ENCODE measurements around the gene COPS6.

COPS6 gene

GRCh38 chr7:100088621-100089457 is at the start of gene COPS6:
TSS of gene COPS6 (plus strand) at chr7:100088969. CDS start at chr7:100088991, 22 bp downstream.
- FAIRE-seq: no peak
- DNase-seq (ENCODE audit: insufficient read length, low spot score): no peak
- peak; percentile 93 for TF ChIP-seq POLR2A (IDR thresholded peaks at IDR 0.05; ENCODE audit: low read depth, low read length)

- FAIRE-seq (no peak), DNase-seq (ENCODE audit: insufficient read length, low spot score) (no peak)
- no peak for TF ChIP-seq POLR2A (IDR thresholded peaks at IDR 0.05; ENCODE audit: low read depth, low read length)
Measured at GRCh38 chr7:100040575-100040974, 48.2 kb upstream of the COPS6 start.

GRCh38 chr7:100044718-100045117 is 44.1 kb upstream of the COPS6 start:
- DNase-seq (ENCODE audit: insufficient read length, low spot score) (no peak), FAIRE-seq (no peak)
- no peak for TF ChIP-seq POLR2A (IDR thresholded peaks at IDR 0.05; ENCODE audit: low read depth, low read length)

GRCh38 chr7:100048680-100049079 is 40.1 kb upstream of the COPS6 start:
- FAIRE-seq (no peak), DNase-seq (ENCODE audit: insufficient read length, low spot score) (no peak)
- TF ChIP-seq POLR2A (IDR thresholded peaks at IDR 0.05; ENCODE audit: low read depth, low read length): no peak

GRCh38 chr7:100049441-100050291 is 39.1 kb upstream of the COPS6 start, which contains the start of gene ZSCAN21:
TSS of gene ZSCAN21 (plus strand) at chr7:100049774. CDS start at chr7:100057007, 7,233 bp downstream.
- FAIRE-seq: no peak
- DNase-seq (ENCODE audit: insufficient read length, low spot score): peak; percentile 81
- peak; percentile 85 for TF ChIP-seq POLR2A (IDR thresholded peaks at IDR 0.05; ENCODE audit: low read depth, low read length)

GRCh38 chr7:100051611-100052010 is 37.2 kb upstream of the COPS6 start:
- DNase-seq (ENCODE audit: insufficient read length, low spot score): no peak
- no peak for FAIRE-seq
- TF ChIP-seq POLR2A (IDR thresholded peaks at IDR 0.05; ENCODE audit: low read depth, low read length): no peak

GRCh38 chr7:100053215-100053614 is 35.6 kb upstream of the COPS6 start:
- peak; percentile 72 for DNase-seq (ENCODE audit: insufficient read length, low spot score)
- no peak for FAIRE-seq
- TF ChIP-seq POLR2A (IDR thresholded peaks at IDR 0.05; ENCODE audit: low read depth, low read length): no peak

- DNase-seq (ENCODE audit: insufficient read length, low spot score) (no peak), FAIRE-seq (no peak)
- no peak for TF ChIP-seq POLR2A (IDR thresholded peaks at IDR 0.05; ENCODE audit: low read depth, low read length)
Measured at GRCh38 chr7:100057006-100057405, 31.8 kb upstream of the COPS6 start.

GRCh38 chr7:100059251-100059739 is 29.5 kb upstream of the COPS6 start:
- no peak for FAIRE-seq
- DNase-seq (ENCODE audit: insufficient read length, low spot score): no peak
- no peak for TF ChIP-seq POLR2A (IDR thresholded peaks at IDR 0.05; ENCODE audit: low read depth, low read length)

GRCh38 chr7:100061518-100062193 is 27.1 kb upstream of the COPS6 start:
- no peak for TF ChIP-seq POLR2A (IDR thresholded peaks at IDR 0.05; ENCODE audit: low read depth, low read length)
- FAIRE-seq: no peak

GRCh38 chr7:100063376-100063775 is 25.4 kb upstream of the COPS6 start:
- no peak for DNase-seq (ENCODE audit: insufficient read length, low spot score)
- TF ChIP-seq POLR2A (IDR thresholded peaks at IDR 0.05; ENCODE audit: low read depth, low read length): no peak

More at GRCh38 chr7:100061518-100062193, 27.1 kb upstream of the COPS6 start:
- no peak for DNase-seq (ENCODE audit: insufficient read length, low spot score)

GRCh38 chr7:100064162-100064561 is 24.6 kb upstream of the COPS6 start:
- FAIRE-seq (no peak), DNase-seq (ENCODE audit: insufficient read length, low spot score) (no peak)
- TF ChIP-seq POLR2A (IDR thresholded peaks at IDR 0.05; ENCODE audit: low read depth, low read length): no peak

More at GRCh38 chr7:100063376-100063775, 25.4 kb upstream of the COPS6 start:
- no peak for FAIRE-seq

GRCh38 chr7:100065452-100066186 is 23.1 kb upstream of the COPS6 start:
- TF ChIP-seq POLR2A (IDR thresholded peaks at IDR 0.05; ENCODE audit: low read depth, low read length): no peak
- DNase-seq (ENCODE audit: insufficient read length, low spot score) (no peak), FAIRE-seq (no peak)
